ENCODE results near the gene STX7.

STX7 gene

GRCh38 chr6:132496519-132497180 lies 16.3 kb downstream of the STX7 start:
- Histone ChIP-seq H3K27me3 (ENCODE audit: insufficient read depth, low read length, poor library complexity) (no peaks in the 10 kb centered on the region), H3K27ac (ENCODE audit: low read length) (no peak overlapping the region), H3K79me2 (ENCODE audit: insufficient read depth, low read length) (no peaks in the 10 kb centered on the region; the same call in 1 of the 2 replicates), H3K9me3 (ENCODE audit: insufficient read depth, low read length, severe bottlenecking) (no peaks in the 10 kb centered on the region), H3K4me3 (ENCODE audit: low read depth in 1 of 2, low read length in 2 of 2) (no peak overlapping the region), H4K20me1 (ENCODE audit: insufficient read depth, low read length) (peaks cover 5% of the 10 kb centered on the region; the same call in 1 of the 2 replicates), H3K4me1 (ENCODE audit: insufficient read depth, low read length) (no peaks in the 10 kb centered on the region), H3K9ac (ENCODE audit: low read depth, low read length) (no peak overlapping the region), H3K36me3 (ENCODE audit: insufficient read depth, low read length) (peaks cover 46% of the 10 kb centered on the region), H3K4me2 (ENCODE audit: insufficient read depth, low read length) (no peak overlapping the region), H2AFZ (ENCODE audit: low read depth, low read length) (no peak overlapping the region)
- TF ChIP-seq, protein P1, sequence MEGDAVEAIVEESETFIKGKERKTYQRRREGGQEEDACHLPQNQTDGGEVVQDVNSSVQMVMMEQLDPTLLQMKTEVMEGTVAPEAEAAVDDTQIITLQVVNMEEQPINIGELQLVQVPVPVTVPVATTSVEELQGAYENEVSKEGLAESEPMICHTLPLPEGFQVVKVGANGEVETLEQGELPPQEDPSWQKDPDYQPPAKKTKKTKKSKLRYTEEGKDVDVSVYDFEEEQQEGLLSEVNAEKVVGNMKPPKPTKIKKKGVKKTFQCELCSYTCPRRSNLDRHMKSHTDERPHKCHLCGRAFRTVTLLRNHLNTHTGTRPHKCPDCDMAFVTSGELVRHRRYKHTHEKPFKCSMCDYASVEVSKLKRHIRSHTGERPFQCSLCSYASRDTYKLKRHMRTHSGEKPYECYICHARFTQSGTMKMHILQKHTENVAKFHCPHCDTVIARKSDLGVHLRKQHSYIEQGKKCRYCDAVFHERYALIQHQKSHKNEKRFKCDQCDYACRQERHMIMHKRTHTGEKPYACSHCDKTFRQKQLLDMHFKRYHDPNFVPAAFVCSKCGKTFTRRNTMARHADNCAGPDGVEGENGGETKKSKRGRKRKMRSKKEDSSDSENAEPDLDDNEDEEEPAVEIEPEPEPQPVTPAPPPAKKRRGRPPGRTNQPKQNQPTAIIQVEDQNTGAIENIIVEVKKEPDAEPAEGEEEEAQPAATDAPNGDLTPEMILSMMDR (IDR thresholded peaks at IDR 0.05; ENCODE audit: borderline replicate concordance, extremely low read depth, low read length, poor library complexity, severe bottlenecking), result no peak
- no peak for TF ChIP-seq EZH2 (IDR thresholded peaks at IDR 0.05; ENCODE audit: borderline replicate concordance, low read depth, low read length, severe bottlenecking)
- no peak for ATAC-seq (ENCODE audit: insufficient read depth, low read depth)
- no peak for DNase-seq

DNA sequence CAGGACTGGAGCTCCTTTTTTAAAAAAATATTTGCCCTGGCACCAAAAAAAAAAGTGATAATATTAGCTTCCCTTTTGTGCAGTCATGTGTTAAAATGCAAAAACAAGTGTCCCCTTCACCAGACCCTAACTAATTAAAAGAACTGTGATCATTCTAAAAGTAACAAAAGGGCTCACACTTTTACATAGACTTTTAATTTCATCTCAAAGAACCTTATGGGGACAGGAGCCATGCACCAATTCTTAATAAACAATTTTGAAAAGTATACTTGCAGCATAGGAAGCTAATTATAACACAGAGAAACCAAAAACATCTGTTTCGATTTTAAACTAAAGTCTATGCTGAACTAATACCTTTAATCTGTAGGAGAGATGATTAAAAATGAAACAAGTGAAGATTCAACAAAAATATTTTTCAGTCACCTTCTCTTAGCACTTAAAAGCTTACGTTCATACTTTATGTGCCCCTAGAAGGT lies 17.3 kb downstream of the STX7 start:
- Histone ChIP-seq H2AFZ (ENCODE audit: low read depth, low read length) (no peak overlapping the region), H3K4me2 (ENCODE audit: insufficient read depth, low read length) (no peak overlapping the region), H3K36me3 (ENCODE audit: insufficient read depth, low read length) (peaks cover 37% of the 10 kb centered on the region; the same call in 1 of the 2 replicates), H3K4me1 (ENCODE audit: insufficient read depth, low read length) (no peaks in the 10 kb centered on the region), H3K4me3 (ENCODE audit: low read depth in 1 of 2, low read length in 2 of 2) (no peak overlapping the region), H3K27me3 (ENCODE audit: insufficient read depth, low read length, poor library complexity) (no peaks in the 10 kb centered on the region), H4K20me1 (ENCODE audit: insufficient read depth, low read length) (peaks cover 9% of the 10 kb centered on the region; the same call in 1 of the 2 replicates), H3K27ac (ENCODE audit: low read length) (no peak overlapping the region), H3K79me2 (ENCODE audit: insufficient read depth, low read length) (no peaks in the 10 kb centered on the region; the same call in 1 of the 2 replicates), H3K9ac (ENCODE audit: low read depth, low read length) (no peak overlapping the region), H3K9me3 (ENCODE audit: insufficient read depth, low read length, severe bottlenecking) (no peaks in the 10 kb centered on the region)
- TF ChIP-seq EZH2 (IDR thresholded peaks at IDR 0.05; ENCODE audit: borderline replicate concordance, low read depth, low read length, severe bottlenecking), result no peak
- DNase-seq (no peak), ATAC-seq (ENCODE audit: insufficient read depth, low read depth) (no peak)

DNA sequence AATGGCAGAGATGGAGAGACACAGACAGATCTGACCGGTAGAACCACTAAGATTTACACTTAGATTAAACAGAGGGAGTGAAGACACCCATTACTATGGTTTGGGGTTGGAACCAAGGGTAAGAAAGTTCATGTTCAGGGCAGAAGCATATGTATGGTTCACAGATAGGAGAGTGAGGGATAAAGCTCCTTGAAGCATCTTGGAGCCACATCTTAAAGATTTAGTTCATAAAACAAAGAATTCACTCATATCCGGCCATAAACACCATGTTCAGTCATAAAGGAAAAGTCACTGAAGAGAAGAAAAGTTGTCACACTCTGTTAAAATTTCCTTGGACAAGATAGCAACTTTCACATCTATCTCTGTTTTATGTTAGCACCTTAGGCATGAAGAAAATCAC lies 18.0 kb downstream of the STX7 start:
- Histone ChIP-seq H3K9me3 (ENCODE audit: insufficient read depth, low read length, severe bottlenecking) (no peaks in the 10 kb centered on the region), H4K20me1 (ENCODE audit: insufficient read depth, low read length) (peaks cover 12% of the 10 kb centered on the region; the same call in 1 of the 2 replicates), H3K36me3 (ENCODE audit: insufficient read depth, low read length) (peaks cover 31% of the 10 kb centered on the region; the same call in 1 of the 2 replicates), H3K9ac (ENCODE audit: low read depth, low read length) (no peak overlapping the region), H3K27me3 (ENCODE audit: insufficient read depth, low read length, poor library complexity) (no peaks in the 10 kb centered on the region), H2AFZ (ENCODE audit: low read depth, low read length) (no peak overlapping the region), H3K4me2 (ENCODE audit: insufficient read depth, low read length) (no peak overlapping the region), H3K4me1 (ENCODE audit: insufficient read depth, low read length) (no peaks in the 10 kb centered on the region), H3K4me3 (ENCODE audit: low read depth in 1 of 2, low read length in 2 of 2) (no peak overlapping the region), H3K79me2 (ENCODE audit: insufficient read depth, low read length) (no peaks in the 10 kb centered on the region; the same call in 1 of the 2 replicates), H3K27ac (ENCODE audit: low read length) (no peak overlapping the region)
- no peak for ATAC-seq (ENCODE audit: insufficient read depth, low read depth)
- no peak for DNase-seq
- TF ChIP-seq, protein P1 (IDR thresholded peaks at IDR 0.05; ENCODE audit: borderline replicate concordance, extremely low read depth, low read length, poor library complexity, severe bottlenecking), result no peak
- no peak for TF ChIP-seq EZH2 (IDR thresholded peaks at IDR 0.05; ENCODE audit: borderline replicate concordance, low read depth, low read length, severe bottlenecking)

GRCh38 chr6:132491881-132492280 lies 21.0 kb downstream of the STX7 start:
- Histone ChIP-seq H3K79me2 (ENCODE audit: insufficient read depth, low read length) (no peaks in the 10 kb centered on the region; the same call in 1 of the 2 replicates), H3K4me1 (ENCODE audit: insufficient read depth, low read length) (no peaks in the 10 kb centered on the region), H3K27me3 (ENCODE audit: insufficient read depth, low read length, poor library complexity) (no peaks in the 10 kb centered on the region), H3K9ac (ENCODE audit: low read depth, low read length) (no peak overlapping the region), H2AFZ (ENCODE audit: low read depth, low read length) (no peak overlapping the region), H3K4me2 (ENCODE audit: insufficient read depth, low read length) (no peak overlapping the region), H4K20me1 (ENCODE audit: insufficient read depth, low read length) (peaks cover 12% of the 10 kb centered on the region; the same call in 1 of the 2 replicates), H3K9me3 (ENCODE audit: insufficient read depth, low read length, severe bottlenecking) (no peaks in the 10 kb centered on the region), H3K27ac (ENCODE audit: low read length) (no peak overlapping the region), H3K36me3 (ENCODE audit: insufficient read depth, low read length) (0 out of 2 replicates have a peak, but pooled peaks cover 11% of the 10 kb centered on the region), H3K4me3 (ENCODE audit: low read depth in 1 of 2, low read length in 2 of 2) (no peak overlapping the region)
- ATAC-seq (ENCODE audit: insufficient read depth, low read depth) (no peak), DNase-seq (no peak)
- TF ChIP-seq EZH2 (IDR thresholded peaks at IDR 0.05; ENCODE audit: borderline replicate concordance, low read depth, low read length, severe bottlenecking), result no peak
- TF ChIP-seq, protein P1 (IDR thresholded peaks at IDR 0.05; ENCODE audit: borderline replicate concordance, extremely low read depth, low read length, poor library complexity, severe bottlenecking), result no peak
